Activated CD8-positive, alpha-beta memory T cell treated with anti-CD3 and anti-CD28 coated beads, Interleukin-2, amount 10 ng/mL, durations not matched to agents 7 days and 5 days (primary cell): ENCODE measurements around the gene PRR29. TPM values are rescaled to one million over a fixed set of nuclear protein-coding genes. Genes with fewer than 3 reads are reported as not detected.

Source experiments
- ATAC-seq: fragments of 150-1000 bp; cut with Tn5 transposase; one replicate; pipeline ENCODE4 v1.10.0; 2021; ENCODE audit warnings: moderate library complexity
- CTCF ChIA-PET: fragments of 350-600 bp; sonication (Branson Sonifier 250); formaldehyde crosslinking; loops from one replicate; lab custom pipeline; 2021; ENCODE audit warnings: antibody characterized with exemption; lab: Charles Lee
- DNase-seq: peaks from one replicate; pipeline ENCODE4 v3.0.0-alpha.2; 2020
- H3K27ac Mint-ChIP-seq: one replicate; pipeline ENCODE4 v1.8.0; 2021; ENCODE audit warnings: mild to moderate bottlenecking, mixed read lengths
- H3K27me3 Mint-ChIP-seq: one replicate; pipeline ENCODE4 v1.8.0; 2021; ENCODE audit warnings: mixed read lengths
- H3K36me3 Mint-ChIP-seq: one replicate; pipeline ENCODE4 v1.8.0; 2021; ENCODE audit warnings: mild to moderate bottlenecking, mixed read lengths
- H3K4me1 Mint-ChIP-seq: one replicate; pipeline ENCODE4 v1.8.0; 2021; ENCODE audit warnings: mixed read lengths
- H3K4me3 Mint-ChIP-seq: one replicate; pipeline ENCODE4 v1.8.0; 2021; ENCODE audit warnings: mild to moderate bottlenecking, moderate library complexity, mixed read lengths
- H3K9me3 Mint-ChIP-seq: one replicate; pipeline ENCODE4 v1.8.0; 2022; ENCODE audit warnings: low read depth, mixed read lengths
- total RNA-seq, 2 experiments: library from RNA; stranded (reverse); gene quantifications; one replicate each; pipeline ENCODE4 v1.2.3, GENCODE V29; 2021

Gene PRR29
- total RNA-seq, 2 experiments from 2014 or later: 1.5 to 3.3 TPM

DNA sequence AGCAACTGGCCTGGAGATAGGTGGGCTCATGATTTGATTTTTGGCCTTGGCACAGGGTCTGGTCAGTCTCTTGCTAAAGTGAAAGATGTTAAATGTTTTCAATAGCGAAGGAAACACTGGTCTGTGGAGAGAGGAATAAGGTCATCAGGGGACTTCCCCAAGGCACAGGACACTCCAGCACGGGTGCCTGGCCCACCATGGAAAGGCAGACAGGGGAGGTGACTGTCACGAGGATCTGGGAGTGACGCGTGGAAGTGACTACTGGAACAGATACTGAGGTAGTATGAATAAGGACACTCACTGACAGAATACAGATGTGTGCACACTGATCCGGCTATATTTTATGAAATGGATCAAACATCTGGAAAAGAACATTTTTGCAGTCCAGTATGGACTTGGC lies 39.0 kb downstream of the PRR29 start:
- CTCF ChIA-PET: interaction anchor here (2.8 kb wide), 1 partner anchor 8 kb away, joined by 17 read pairs; no protein-coding TSS in a partner anchor
- no peaks in the 10 kb centered on the region for H3K27me3 Mint-ChIP-seq
- no peak overlapping the region for H3K27ac Mint-ChIP-seq
- ATAC-seq (no peak), DNase-seq (no peak)
- no peak overlapping the region for H3K4me3 Mint-ChIP-seq
- no peaks in the 10 kb centered on the region for H3K9me3 Mint-ChIP-seq
- H3K36me3 Mint-ChIP-seq: no peaks in the 10 kb centered on the region
- H3K4me1 Mint-ChIP-seq: no peaks in the 10 kb centered on the region

DNA sequence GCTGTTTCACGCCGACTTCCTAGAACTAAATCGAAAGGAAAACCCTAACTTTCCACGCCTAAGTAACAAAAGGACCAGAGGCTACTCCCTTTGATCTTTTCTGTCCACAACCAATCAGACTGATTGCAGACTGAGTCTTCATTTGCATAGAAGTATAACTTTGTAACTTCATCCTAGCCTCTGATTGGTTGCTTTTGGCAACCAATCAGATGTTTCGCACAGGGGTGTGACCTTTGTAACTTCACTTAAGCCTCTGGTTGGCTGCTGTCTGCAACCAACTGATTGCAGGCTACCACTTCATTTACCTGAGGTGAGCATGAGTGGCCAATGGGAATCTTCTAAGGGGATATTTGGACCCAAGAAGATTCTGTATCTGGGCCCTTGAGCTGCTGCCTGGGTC lies 39.7 kb downstream of the PRR29 start:
- CTCF ChIA-PET: interaction anchor here (0.6 to 2.8 kb wide), 6 partner anchors 9 to 96 kb away, joined by 3 to 17 read pairs (median 5); no protein-coding TSS in a partner anchor
- no peak for ATAC-seq
- Mint-ChIP-seq H3K36me3 (no peaks in the 10 kb centered on the region), H3K27me3 (no peaks in the 10 kb centered on the region), H3K9me3 (no peaks in the 10 kb centered on the region), H3K27ac (no peak overlapping the region), H3K4me3 (no peak overlapping the region), H3K4me1 (no peaks in the 10 kb centered on the region)
- DNase-seq: no peak

GRCh38 chr17:64038331-64039105 lies 40.4 kb downstream of the PRR29 start:
- ATAC-seq (no peak), DNase-seq (no peak)
- CTCF ChIA-PET: interaction anchor here (0.6 to 2.8 kb wide), 7 partner anchors 10 to 115 kb away, joined by 3 to 17 read pairs (median 4); no protein-coding TSS in a partner anchor
- H3K4me3 Mint-ChIP-seq: no peak overlapping the region
- peaks cover 2% of the 10 kb centered on the region for H3K36me3 Mint-ChIP-seq
- no peaks in the 10 kb centered on the region for H3K27me3 Mint-ChIP-seq
- H3K4me1 Mint-ChIP-seq: no peaks in the 10 kb centered on the region
- H3K9me3 Mint-ChIP-seq: no peaks in the 10 kb centered on the region
- no peak overlapping the region for H3K27ac Mint-ChIP-seq

- CTCF ChIA-PET: interaction anchor here (0.6 to 2.8 kb wide), 4 partner anchors 10 to 94 kb away, joined by 3 to 17 read pairs (median 6); no protein-coding TSS in a partner anchor
- H3K36me3 Mint-ChIP-seq: peaks cover 2% of the 10 kb centered on the region
- H3K4me3 Mint-ChIP-seq: no peak overlapping the region
- no peak overlapping the region for H3K27ac Mint-ChIP-seq
- DNase-seq: no peak
- ATAC-seq: no peak
- no peaks in the 10 kb centered on the region for H3K27me3 Mint-ChIP-seq
- no peaks in the 10 kb centered on the region for H3K9me3 Mint-ChIP-seq
- no peaks in the 10 kb centered on the region for H3K4me1 Mint-ChIP-seq
Observed at GRCh38 chr17:64039106-64039400, 40.9 kb downstream of the PRR29 start.

GRCh38 chr17:64040206-64040605 lies 42.1 kb downstream of the PRR29 start:
- Mint-ChIP-seq H3K27ac (no peak overlapping the region), H3K36me3 (peaks cover 3% of the 10 kb centered on the region), H3K4me1 (peaks cover 3% of the 10 kb centered on the region), H3K9me3 (no peaks in the 10 kb centered on the region), H3K27me3 (no peaks in the 10 kb centered on the region), H3K4me3 (no peak overlapping the region)
- DNase-seq (no peak), ATAC-seq (no peak)
- CTCF ChIA-PET: interaction anchor here (1.1 to 2.8 kb wide), 3 partner anchors 11 to 24 kb away, joined by 3 to 17 read pairs (median 6); no protein-coding TSS in a partner anchor

- Mint-ChIP-seq H3K9me3 (no peaks in the 10 kb centered on the region), H3K27ac (no peak overlapping the region), H3K4me3 (no peak overlapping the region), H3K27me3 (no peaks in the 10 kb centered on the region), H3K36me3 (peaks cover 6% of the 10 kb centered on the region), H3K4me1 (peaks cover 5% of the 10 kb centered on the region)
- DNase-seq (no peak), ATAC-seq (no peak)
- CTCF ChIA-PET: interaction anchor here (0.5 to 3.4 kb wide), 14 partner anchors 9 to 92 kb away, joined by 3 to 13 read pairs (median 4); partner anchors contain the start of gene ICAM2
Observed at GRCh38 chr17:64041912-64042311, 43.8 kb downstream of the PRR29 start.

DNA sequence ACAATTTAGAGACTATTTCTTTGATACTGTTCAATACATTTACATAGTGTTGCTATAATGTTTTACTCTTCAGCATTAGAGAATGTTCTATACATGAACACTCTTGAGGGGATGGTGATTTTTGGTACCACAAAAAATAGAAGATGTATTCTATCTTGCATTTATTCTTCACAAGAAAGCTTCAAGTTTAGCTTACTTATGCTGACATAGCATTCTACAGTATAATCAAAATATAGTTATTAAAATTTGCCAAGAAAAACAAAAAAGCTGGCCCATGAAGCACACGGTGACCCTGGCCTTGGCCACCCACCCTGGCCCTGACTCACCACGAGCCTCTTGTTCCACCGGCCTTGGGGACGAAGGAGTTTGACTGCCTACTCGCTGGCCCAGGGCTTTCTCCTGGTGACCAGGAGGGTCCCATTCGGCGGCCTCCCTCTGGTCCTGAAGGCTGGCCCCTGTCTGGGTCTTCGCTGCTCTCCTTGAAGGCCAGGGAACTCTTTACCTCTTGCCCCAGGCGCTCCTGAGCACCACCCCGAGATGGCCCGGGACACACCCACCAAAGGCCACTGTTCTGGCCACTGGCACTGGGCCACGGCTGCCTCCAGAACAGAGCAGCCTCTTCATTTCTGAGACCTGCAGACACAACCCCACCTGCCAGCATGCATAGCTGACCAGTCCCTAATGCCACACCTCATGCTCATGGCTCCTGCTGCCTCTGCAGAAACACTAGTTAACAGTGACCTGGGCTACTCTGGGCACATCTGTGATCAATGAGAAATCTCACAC lies 44.7 kb downstream of the PRR29 start:
- CTCF ChIA-PET: interaction anchor here (0.5 to 3.4 kb wide), 17 partner anchors 8 to 177 kb away, joined by 3 to 13 read pairs (median 3); partner anchors contain the start of gene ICAM2
- no peaks in the 10 kb centered on the region for H3K9me3 Mint-ChIP-seq
- ATAC-seq (no peak), DNase-seq (no peak)
- no peak overlapping the region for H3K27ac Mint-ChIP-seq
- H3K36me3 Mint-ChIP-seq: peaks cover 6% of the 10 kb centered on the region
- H3K27me3 Mint-ChIP-seq: no peaks in the 10 kb centered on the region
- H3K4me1 Mint-ChIP-seq: peaks cover 5% of the 10 kb centered on the region
- H3K4me3 Mint-ChIP-seq: no peak overlapping the region

DNA sequence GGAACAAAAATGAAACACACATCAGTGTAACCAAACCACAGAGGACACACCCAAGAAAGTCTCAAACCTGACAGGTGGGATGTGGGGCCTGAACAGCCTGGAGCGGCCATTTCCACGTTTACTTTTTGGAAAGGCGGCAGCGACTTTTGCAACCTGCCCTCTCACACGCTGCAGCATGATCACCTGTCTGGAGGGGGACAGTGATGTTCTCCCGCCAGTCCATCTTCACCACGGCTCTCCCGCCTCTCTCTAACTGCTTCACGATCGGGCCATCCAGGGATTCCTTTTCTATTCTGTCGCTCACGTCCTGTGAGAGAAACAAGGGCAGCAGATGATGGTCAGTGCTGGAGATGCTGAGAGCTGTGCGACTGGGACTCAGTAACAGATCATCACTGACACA lies 47.0 kb downstream of the PRR29 start:
- peak overlapping the region; percentile 33 for H3K27ac Mint-ChIP-seq
- DNase-seq: no peak
- H3K9me3 Mint-ChIP-seq: no peaks in the 10 kb centered on the region
- peaks cover 10% of the 10 kb centered on the region for H3K4me1 Mint-ChIP-seq
- no peak overlapping the region for H3K4me3 Mint-ChIP-seq
- H3K27me3 Mint-ChIP-seq: no peaks in the 10 kb centered on the region
- H3K36me3 Mint-ChIP-seq: peaks cover 10% of the 10 kb centered on the region
- no peak for ATAC-seq
- CTCF ChIA-PET: interaction anchor here (6.6 kb wide), 1 partner anchor 18 kb away, joined by 87 read pairs; no protein-coding TSS in a partner anchor

GRCh38 chr17:64048805-64049204 lies 50.7 kb downstream of the PRR29 start:
- Mint-ChIP-seq H3K9me3 (no peaks in the 10 kb centered on the region), H3K27me3 (no peaks in the 10 kb centered on the region), H3K27ac (no peak overlapping the region), H3K4me3 (no peak overlapping the region), H3K4me1 (peaks cover 28% of the 10 kb centered on the region), H3K36me3 (peaks cover 26% of the 10 kb centered on the region)
- CTCF ChIA-PET: interaction anchor here (1.0 to 6.6 kb wide), 6 partner anchors 10 to 97 kb away, joined by 3 to 87 read pairs (median 4); no protein-coding TSS in a partner anchor
- DNase-seq (no peak), ATAC-seq (no peak)

DNA sequence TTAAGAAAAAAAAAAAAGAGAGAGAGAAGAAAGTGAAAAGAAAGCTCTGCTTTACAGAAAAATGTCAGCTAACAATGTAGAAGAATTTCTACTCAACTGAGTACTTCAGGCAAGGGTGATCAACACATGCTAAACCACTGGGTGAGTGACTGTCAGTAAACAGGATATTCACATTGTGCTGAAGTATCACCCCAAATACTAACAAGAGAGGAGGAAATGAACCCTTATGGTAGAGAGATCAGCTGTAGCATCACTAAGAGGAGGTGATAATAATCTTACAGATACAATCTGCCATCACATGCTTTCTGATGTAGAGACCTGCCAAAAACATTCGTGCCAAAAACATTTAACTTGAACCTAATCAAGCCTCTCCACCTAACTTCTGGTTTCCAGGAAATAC lies 53.0 kb downstream of the PRR29 start:
- Mint-ChIP-seq H3K4me3 (no peak overlapping the region), H3K27ac (peak overlapping the region; percentile 82), H3K36me3 (peaks cover 22% of the 10 kb centered on the region), H3K4me1 (peaks cover 27% of the 10 kb centered on the region), H3K27me3 (no peaks in the 10 kb centered on the region), H3K9me3 (no peaks in the 10 kb centered on the region)
- ATAC-seq (peak; percentile 99), DNase-seq (peak; percentile 58)
- CTCF ChIA-PET: interaction anchor here (0.9 to 6.6 kb wide), 13 partner anchors 9 to 231 kb away, joined by 3 to 87 read pairs (median 5); partner anchors contain the start of genes ERN1 and ICAM2

GRCh38 chr17:64053101-64053500 lies 55.0 kb downstream of the PRR29 start:
- H3K4me1 Mint-ChIP-seq: peaks cover 38% of the 10 kb centered on the region
- DNase-seq (no peak), ATAC-seq (no peak)
- CTCF ChIA-PET: interaction anchor here (0.9 to 1.6 kb wide), 4 partner anchors 11 to 60 kb away, joined by 3 to 4 read pairs (median 3); no protein-coding TSS in a partner anchor
- no peaks in the 10 kb centered on the region for H3K9me3 Mint-ChIP-seq
- H3K4me3 Mint-ChIP-seq: no peak overlapping the region
- H3K27me3 Mint-ChIP-seq: no peaks in the 10 kb centered on the region
- peaks cover 28% of the 10 kb centered on the region for H3K36me3 Mint-ChIP-seq
- peak overlapping the region; percentile 9 for H3K27ac Mint-ChIP-seq
